Globus pallidus (tissue), 1 donor: Measurements from ENCODE around the gene TMEM106C.
A peak's percentile ranks its signal among the peaks of the same experiment; 100 is the strongest.

ENCODE experiments used
- DNase-seq: peaks from one replicate; pipeline ENCODE4 v3.0.0-alpha.2; 2015; ENCODE audit warnings: low spot score

The TMEM106C gene, protein sequence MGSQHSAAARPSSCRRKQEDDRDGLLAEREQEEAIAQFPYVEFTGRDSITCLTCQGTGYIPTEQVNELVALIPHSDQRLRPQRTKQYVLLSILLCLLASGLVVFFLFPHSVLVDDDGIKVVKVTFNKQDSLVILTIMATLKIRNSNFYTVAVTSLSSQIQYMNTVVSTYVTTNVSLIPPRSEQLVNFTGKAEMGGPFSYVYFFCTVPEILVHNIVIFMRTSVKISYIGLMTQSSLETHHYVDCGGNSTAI

DNA sequence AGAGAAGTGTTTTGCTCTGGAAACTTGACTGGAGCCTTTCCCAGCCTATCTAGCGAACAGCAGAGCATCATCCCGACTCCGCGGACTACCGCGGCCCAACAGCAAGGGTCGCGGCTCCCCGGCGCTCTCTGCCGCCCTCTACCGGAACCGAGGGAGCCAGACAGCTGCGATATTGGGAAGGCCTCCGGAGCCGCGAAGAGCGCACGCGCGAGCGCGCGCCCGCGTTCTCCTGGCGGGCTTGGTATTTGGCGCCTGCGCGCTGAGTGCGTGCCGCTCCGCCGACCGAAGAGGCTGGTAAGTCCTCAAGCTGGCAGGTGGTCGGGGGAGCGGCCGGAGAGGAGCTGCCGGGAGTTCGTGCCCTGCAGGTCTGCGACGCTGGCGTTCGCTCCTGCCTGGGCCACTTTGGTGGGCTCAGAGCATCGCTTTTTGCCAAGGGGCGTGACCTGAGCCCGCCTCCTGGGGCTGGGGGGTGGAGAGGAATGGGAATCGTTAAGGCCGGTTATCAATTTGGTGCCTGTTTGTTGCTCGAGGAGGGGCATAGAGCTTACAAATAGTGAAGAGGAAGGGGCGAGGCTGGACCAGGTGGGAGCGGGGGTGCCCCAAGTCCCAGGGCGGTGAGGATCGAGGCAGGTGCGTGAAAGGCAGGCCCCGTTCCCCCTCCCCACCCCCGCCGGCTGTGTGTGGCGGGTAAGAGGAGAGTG is at the start of gene TMEM106C:
Gene TMEM106C, plus strand, starts transcription at position 257 of the 701 bp plus-strand sequence. CDS start 641 bp downstream, outside the sequence.
- peak; percentile 86 for DNase-seq

DNA sequence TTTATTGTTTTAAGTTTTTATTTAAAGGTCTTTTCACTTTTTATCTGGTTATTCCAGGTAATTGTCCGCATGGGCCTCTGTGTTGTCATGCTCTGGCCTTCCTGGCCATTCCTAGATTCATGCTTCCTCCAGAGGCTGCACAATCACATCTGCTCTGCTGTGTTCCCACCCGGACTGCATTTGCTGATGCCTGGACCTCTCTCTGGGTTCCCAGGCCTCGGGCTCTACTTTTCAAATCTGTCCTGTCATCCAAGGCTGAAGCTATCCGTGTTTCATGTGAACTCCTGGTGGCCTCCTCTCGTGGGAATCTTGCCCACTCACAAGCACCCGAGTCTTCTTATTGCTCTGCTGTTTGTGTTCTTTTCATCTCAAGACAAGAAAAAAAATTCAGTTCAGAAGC is 42.5 kb upstream of the TMEM106C start:
- no peak for DNase-seq

DNA sequence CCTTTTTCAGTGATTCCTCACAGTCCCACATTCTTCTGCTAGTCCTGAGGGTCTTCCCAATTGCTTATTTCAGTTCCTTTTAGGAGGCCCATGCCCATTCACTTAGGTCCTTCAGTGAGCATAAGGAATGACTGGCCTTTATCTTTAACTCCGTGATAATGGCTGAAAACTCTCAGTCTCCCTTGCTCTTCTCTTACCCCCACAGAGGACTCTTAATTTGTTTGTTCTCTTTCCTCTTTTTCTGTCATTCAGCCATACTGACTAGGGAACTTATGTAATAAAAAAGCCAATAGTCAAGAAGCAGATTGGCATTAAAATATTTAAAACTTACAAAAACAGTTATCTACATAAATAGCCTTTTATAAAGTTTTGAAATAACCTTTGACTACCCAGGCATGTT is 41.5 kb upstream of the TMEM106C start:
- no peak for DNase-seq

DNA sequence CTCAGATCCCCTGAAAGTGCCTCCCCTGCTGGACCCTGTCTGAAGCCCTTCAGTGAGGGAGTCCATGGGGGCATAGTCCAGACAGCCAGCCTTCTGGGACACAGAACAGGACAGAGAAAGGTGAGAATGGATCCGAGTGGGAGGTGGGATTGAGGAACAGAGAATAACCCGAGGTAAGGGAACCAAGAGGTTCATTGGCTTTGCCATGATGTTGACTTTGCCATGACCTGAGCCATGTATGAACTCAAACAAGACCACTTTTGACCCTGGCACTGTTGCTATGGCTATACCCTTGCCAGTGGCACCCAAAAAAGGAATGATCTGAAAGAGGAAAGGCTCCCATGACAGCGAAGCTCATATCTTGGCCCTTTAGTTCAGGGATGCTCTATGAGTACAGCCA is 36.0 kb upstream of the TMEM106C start:
- DNase-seq: no peak

DNA sequence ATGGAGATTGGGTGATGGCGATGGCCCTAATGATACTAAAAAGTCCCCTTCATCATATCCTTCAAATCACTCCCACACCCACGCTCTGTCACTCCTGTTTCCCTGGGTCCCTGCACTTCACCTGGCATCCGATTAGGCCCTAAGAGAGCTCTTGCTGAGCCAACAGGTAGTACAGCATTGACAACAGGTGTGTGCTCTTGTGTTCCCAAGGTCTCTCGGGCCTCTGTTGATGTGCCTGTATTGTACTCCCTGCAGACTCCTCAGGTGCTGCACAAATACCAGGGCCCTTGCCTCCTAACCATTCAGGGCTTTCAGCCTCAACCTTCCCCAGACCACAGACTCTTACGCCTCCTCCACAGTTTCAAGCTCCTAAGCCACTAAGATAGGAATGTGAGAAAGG is 32.8 kb upstream of the TMEM106C start:
- DNase-seq: no peak

DNA sequence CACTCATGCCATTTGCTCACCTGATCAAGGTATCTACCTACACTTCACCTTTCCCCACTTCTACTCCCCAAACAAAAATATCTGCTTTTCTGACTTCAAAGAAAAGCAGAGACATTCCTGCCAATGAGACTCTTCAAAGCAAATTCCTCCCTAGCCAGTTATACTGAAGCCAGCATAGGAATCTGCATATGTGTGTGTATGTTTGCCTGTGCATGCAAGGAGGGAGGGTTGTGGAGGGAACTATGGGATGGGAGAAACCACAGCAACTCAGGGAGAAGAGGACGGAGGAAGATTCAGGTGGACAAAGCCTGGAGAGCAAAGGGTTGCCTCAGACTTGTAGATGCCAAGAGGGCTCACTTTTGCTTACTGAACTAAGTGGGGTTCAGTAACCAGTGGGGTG is 32.2 kb upstream of the TMEM106C start:
- no peak for DNase-seq

DNA sequence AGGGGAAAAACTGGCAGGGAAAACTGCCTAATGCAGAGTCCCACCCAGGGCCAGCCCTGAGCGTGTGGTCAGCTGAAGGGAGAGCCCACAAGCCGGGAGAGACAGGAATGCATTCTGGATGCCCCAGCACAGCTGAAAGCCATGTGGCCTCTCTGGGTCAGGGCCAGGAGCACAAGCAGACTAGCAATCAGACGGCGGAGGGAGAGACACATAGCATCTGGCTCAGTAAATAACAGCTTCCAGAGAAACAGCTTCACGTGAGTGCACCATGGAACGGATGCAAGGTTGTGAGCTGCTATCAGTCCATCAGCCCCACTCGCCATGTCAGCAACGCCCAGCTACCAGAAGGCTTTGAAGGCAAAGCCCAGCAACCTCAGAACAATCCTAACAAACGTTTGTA is 28.2 kb upstream of the TMEM106C start:
- DNase-seq: peak; percentile 4

DNA sequence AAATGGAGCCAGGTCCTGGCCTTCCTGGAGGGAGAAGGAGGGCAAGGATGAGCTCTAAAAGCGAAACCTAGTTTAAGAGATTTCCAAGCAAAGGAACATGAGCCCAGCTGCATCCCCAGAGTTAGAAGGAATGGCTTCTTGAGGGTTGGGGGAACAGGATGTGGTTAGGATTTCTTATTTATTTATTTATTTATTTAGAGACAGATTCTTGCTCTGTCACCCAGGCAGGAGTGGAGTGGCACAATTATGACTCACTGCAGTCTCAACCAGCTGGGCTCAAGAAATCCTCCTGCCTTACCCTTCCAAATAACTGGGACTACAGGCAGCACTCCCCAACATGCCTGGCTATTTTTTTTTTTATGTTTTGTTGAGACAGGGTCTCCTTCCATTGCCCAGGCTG is 25.3 kb upstream of the TMEM106C start:
- no peak for DNase-seq

DNA sequence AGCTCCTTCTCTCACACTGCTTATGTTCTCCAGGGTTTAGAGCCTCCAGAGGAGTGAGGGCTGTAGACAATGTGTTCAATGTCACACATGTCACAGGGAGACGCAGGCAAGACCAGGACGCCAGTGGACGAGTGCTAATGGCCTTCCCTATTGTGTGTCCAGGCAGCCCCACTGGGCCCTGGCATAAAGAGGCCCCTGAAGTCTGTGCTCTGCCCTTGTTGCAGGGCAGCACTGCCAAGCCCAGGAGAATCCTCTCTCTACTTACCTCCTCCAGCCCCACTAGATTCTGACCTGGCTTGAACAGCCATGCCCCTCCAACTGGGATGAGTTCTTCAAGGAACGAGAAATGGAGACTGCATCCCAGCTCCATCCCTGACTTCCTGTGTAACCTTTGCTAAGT is 24.8 kb upstream of the TMEM106C start:
- no peak for DNase-seq

DNA sequence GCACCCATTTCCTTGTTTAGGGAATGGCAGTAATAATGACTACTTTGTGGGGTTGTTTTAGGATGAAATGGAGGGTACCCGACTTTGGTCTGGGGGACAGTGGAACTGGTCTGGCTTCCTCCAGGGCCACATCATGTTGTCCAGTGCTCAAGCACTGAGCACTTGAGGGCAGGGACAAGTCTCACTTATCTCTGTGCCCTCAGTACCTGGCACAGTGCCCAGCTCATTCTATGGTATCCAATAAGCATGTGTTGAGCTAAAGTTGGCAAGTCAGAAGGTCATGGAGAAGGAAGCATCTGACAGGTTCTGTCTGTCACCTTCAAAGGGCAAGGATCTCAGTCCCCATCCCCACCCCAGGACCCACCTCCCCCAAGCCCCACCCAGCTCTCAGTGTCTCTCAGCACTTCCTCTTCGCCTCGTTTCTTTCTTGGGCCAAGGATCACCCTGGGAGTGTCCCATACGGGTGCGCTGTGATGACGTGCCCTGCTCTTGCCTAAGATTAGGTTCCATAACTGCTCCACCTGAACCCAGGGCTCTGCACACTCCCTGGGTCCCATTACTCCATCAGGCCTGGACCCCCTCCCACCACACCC is 24.3 kb upstream of the TMEM106C start:
- no peak for DNase-seq

DNA sequence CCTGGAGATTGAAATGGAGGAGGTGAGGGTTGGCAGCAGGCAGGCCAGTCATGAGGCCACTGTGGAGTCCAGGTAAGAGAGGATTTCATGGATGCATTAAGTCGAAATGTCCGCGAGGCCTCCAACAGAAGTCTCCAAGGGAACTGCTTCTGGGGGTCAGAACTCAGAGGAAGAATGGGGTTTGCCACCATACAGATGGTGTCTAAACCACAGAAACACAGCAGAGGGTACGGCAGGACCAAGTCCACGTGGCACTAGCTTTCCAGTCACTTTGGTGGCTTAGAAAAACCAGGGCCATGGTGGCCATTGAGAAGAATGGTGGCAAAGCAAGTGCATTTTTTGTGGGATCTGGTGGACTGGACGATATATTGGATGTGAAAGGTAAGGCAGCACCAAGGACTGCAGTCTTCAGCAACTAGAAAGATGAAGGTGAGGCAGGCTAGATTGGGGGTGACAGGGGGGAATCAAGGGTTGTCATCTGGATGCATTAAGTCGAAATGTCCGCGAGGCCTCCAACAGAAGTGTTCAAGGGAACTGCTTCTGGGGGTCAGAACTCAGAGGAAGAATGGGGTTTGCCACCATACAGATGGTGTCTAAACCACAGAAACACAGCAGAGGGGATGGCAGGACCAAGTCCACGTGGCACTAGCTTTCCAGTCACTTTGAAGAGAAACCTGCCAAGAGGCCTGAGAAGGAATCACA is 22.5 kb upstream of the TMEM106C start:
- no peak for DNase-seq

DNA sequence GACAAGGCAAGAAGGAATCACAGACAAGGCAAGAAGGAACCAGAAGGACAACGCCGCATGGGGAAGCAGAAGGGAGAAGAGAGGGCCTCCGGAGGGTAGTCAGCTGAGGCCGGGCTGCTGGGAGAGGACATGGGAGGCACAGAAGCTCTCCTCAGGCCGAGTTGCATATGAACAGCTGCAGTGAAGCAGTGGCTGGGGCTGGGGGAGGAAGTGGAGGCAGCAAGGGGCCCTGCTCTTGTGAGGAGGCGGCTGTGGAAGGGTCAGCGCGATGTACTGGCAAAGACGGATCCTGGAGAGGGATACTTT is 22.0 kb upstream of the TMEM106C start:
- DNase-seq: no peak

DNA sequence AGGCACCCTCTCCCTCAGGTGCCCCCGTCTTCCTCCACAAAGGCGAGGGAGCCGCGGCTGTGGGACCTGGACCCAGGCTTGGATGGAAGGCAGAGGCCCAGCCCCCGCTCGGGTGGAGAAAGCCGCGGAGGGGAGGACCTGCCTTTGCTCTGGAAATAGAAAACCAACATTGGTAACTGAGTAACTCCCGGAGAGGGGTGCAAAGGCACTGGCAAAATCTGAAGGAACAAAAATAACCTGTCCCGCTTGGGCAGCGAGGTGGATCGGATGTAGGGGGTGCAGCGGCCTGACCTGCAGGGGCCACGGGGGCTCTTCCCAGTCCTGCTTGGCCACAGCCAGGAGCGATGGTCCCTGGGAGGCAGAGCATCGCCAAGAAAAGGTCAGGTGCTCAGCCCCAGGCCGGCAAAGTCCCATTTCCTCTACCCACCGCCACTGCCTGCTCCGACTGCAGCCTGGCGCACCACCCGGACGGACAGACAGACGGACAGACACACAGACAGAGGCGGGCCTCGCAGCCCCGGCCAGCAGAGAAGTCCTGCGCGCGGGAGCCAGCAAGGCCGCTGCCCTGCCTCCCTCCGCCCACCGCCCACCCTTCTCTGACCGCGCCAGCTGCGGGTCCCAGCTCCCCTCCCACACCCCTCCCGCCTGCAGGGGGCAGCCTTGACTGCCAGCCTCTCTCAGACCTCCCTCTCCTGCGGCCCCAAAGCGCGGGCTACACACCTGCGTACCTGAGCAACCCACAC is 21.4 kb upstream of the TMEM106C start:
- no peak for DNase-seq

DNA sequence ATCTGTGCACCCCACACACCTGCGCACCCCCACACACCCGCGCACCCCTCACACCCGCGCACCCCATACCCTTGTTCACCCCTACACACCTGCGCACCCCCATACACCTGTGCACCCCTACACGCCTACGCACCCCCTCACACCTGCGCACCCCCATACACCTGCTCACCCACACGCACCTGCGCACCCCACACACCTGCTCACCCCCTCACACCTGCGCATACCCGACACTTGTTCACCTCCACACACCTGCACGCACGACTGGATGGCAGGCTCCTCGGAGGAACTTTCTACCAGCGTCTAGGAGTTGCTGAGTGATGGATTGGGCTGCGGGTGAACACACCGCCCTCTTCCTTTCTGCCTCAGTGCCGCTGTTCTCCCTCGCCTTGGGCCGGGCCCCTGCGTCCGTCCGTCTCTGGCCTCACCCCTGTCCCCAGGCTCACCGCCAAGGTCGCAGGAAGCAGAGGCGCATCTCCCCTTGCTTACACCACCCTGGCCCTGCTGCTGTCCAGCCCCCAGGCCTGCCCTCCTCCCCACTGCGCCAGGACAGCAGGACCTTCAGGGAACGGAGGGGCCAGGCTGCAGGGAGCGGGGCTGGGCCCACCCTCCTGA is 20.7 kb upstream of the TMEM106C start:
- no peak for DNase-seq

DNA sequence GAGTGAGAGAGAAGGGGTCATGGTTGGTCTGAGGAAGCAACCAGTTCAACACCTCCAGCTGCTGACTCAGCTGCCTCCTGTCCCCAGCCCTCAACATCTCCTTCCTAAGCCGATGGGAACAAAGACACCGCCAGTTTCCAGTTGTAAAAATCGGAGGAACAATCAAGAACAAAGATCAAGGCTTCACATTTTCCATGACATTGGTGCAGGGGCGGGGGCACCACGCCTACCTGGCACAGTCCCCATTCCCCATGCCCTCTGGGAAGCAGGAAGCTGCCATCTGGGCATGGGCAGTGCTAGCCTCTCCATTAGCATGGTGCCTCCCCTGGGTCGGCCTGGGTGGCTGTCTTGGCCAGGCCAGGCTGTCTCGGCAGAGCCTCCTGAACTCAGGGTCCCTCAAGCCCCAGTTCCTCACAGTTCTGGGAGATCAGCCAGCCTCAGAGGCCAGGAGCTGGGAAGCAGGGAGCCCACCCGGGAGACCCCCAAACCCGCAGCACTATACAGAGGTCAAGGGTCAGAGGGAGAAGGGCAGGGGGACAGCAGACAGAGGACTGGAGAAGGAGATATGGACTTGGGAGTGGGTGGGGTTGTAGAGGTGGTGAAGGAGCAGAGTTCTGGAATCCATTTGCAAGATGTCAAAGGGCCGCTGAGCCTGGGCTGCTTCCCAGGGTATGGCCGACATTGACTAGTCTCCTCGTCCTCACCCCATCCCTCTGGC is 19.6 kb upstream of the TMEM106C start:
- no peak for DNase-seq

DNA sequence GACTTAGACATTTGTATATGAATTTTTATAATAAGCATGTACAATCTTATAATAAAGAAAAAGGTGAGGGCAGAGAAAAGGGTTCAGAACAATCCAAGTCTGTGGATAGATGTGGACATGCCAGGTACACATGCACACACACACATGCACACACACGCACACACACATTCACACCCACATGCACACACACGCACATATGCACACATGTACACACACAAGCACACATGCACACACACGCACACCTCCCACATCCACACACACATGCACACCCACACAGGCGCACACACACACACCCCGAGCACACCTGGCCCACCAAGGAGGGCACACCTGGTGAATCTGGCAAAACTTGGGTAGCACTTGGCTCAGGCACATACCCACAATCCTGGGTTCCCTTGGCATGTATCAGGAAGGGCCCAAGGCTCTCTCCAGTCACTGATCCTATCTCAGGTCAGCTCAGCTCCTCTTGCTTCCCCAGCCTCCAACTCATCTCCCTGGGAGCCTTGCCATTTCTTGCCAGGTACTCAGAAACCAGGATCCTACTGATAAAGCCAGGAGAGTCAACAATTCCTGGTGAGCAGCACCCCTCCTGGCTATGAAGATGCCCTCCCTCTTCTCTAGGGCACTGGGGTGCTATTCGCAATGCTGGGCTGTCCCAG is 18.6 kb upstream of the TMEM106C start:
- no peak for DNase-seq

DNA sequence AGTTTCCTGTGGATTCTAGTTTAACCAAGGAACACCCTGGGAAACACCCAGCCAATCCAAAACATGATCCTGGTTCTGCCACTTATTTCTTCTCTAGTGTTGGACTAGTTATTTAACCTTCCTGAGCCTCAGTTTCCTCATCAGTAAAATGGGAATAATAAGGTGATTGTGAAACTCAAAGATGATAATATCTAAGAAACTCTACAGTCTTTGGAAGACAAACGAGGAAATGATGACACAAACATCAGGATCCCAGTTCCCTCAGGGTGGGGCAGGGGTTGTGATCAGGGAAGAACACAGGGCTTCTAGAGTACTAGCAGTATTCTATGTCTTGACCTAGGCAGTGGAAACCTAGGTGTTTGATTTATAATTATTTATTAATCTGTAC is 18.1 kb upstream of the TMEM106C start:
- DNase-seq: no peak

DNA sequence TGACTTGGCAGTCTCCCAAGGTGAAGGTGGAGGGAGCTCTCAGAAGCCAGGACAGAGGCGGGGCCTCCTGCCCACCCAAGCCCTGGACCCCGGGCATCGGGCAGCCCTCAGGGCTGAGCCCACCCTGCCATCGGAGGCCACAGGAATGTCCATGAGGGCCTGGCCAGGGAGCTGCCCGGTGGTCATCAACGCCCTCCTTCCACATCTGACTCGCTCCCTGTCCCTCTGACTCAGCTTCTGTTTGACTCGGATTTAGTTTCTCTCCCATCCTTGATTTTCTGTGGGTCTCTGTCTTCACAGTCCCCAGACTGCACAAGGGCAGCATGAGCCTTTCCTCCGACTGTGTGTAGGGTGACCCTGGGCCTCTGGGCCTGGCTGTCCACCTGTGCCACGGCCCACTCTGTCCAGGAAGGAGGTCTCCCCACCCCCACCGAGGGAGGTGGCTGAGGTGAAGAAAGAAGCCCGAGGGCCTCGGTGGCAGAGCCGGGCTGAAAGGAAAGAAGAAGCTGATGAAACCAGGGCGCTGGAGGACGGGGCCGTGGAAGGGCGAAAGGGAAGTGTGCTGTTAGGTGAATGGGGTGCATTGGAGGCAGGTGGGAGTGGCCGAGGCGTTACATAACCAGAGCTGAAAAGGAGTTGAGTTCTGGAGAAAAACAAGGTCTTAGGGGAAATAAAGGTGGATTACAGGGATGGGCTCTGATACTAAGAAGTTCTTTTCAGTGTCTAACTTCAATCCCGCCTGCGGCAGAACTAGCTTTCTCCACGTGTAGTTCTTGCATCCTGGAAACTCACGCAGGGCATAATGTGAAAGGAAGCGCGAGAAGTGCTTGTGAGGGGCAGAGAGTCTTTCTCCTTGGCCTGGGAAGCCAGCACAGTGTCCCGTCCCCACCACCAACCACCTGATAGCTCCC is 16.7 kb upstream of the TMEM106C start:
- DNase-seq: no peak

DNA sequence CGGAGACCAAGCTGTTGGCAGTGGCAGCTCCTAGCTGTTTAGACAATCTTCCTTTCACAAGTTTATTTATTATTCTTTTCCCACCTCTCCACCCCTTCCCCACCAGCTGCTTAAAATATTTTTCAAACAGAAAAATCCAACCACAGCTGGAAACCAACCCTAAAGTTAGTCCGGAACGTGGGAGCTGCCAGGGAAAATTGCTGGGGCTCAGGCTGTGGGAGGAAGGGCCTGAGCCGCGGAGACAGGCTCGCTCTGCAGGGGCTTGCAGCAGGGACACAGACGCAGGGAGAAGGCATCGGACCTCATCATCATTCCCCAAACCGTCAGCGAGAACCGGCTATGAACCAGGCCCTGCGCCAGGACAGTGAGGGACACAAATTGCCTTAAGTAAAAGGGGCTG is 16.1 kb upstream of the TMEM106C start:
- DNase-seq: no peak
